Keratinocyte (primary cell): Measurements from ENCODE around the gene SHROOM4. TPM values are rescaled to one million over a fixed set of nuclear protein-coding genes. Genes with fewer than 3 reads are reported as not detected.
A peak's percentile ranks its signal among the peaks of the same experiment; 100 is the strongest.

Source experiments
- DNase-seq: peaks from one replicate; pipeline ENCODE4 v3.0.0-alpha.2; 2011; ENCODE audit warnings: low read depth, missing footprints, low spot score
- FAIRE-seq: peaks from 2 replicates; lab custom pipeline; 2011; peaks lifted over from hg19 to GRCh38; lab: Jason Lieb, UNC
- H2AFZ ChIP-seq: 2 replicates; pipeline ENCODE4 v1.6.0; 2012; ENCODE audit warnings: low read length, control low read depth, inconsistent platforms; ENCODE audit not compliant: control insufficient read depth
- H3K27ac ChIP-seq: 2 replicates; pipeline ENCODE4 v1.5.1; 2011; ENCODE audit warnings: low read length; ENCODE audit not compliant: control insufficient read depth, insufficient read depth
- H3K27me3 ChIP-seq: 3 replicates; pipeline ENCODE4 v1.6.0; 2011; ENCODE audit warnings: low read length; ENCODE audit not compliant: control insufficient read depth, insufficient read depth; ENCODE audit errors: extremely low read depth
- H3K36me3 ChIP-seq, 2 experiments: 2 replicates in 1 of 2; 3 replicates in 1 of 2; pipeline ENCODE4 v1.5.1; 2011; ENCODE audit warnings: low read length in 2 of 2, mild to moderate bottlenecking in 1 of 2; ENCODE audit not compliant: control insufficient read depth in 2 of 2, insufficient read depth in 2 of 2; ENCODE audit errors: extremely low read depth in 1 of 2
- H3K4me1 ChIP-seq: 3 replicates; pipeline ENCODE4 v1.5.1; 2011; ENCODE audit warnings: low read length; ENCODE audit not compliant: control insufficient read depth, insufficient read depth; ENCODE audit errors: extremely low read depth
- H3K4me2 ChIP-seq: 3 replicates; pipeline ENCODE4 v1.6.0; 2011; ENCODE audit warnings: low read depth, low read length; ENCODE audit not compliant: control insufficient read depth, insufficient read depth; ENCODE audit errors: extremely low read depth
- H3K4me3 ChIP-seq, 3 experiments: fragments of 200-600 bp in 1 of 3; sonication (generic) in 1 of 3; 2 replicates in 2 of 3; 3 replicates in 1 of 3; pipeline ENCODE4 v1.5.1; 2011 to 2016; ENCODE audit warnings: low read length in 3 of 3, mild to moderate bottlenecking in 3 of 3, control low read depth in 2 of 3, inconsistent platforms in 1 of 3, low read depth in 1 of 3, mixed read lengths in 1 of 3, mixed run types in 1 of 3, moderate library complexity in 1 of 3; ENCODE audit not compliant: control insufficient read depth in 2 of 3, insufficient read depth in 2 of 3; ENCODE audit errors: extremely low read depth in 1 of 3
- H3K79me2 ChIP-seq: 2 replicates; pipeline ENCODE4 v1.6.0; 2012; ENCODE audit warnings: low read length; ENCODE audit not compliant: control insufficient read depth, insufficient read depth
- H3K9ac ChIP-seq: 3 replicates; pipeline ENCODE4 v1.6.0; 2011; ENCODE audit warnings: low read length; ENCODE audit not compliant: control insufficient read depth, insufficient read depth; ENCODE audit errors: extremely low read depth
- H3K9me1 ChIP-seq: 3 replicates; pipeline ENCODE4 v1.6.0; 2011; ENCODE audit warnings: low read length; ENCODE audit not compliant: control insufficient read depth, insufficient read depth; ENCODE audit errors: extremely low read depth
- H3K9me3 ChIP-seq: 2 replicates; pipeline ENCODE4 v1.5.1; 2012; ENCODE audit warnings: low read depth, low read length; ENCODE audit not compliant: control insufficient read depth
- H4K20me1 ChIP-seq: 3 replicates; pipeline ENCODE4 v1.6.0; 2011; ENCODE audit warnings: low read length; ENCODE audit not compliant: control insufficient read depth, insufficient read depth; ENCODE audit errors: extremely low read depth
- CTCF ChIP-seq, 3 experiments: IDR thresholded peaks in 1 of 3; conservative IDR thresholded peaks in 1 of 3; optimal IDR thresholded peaks in 1 of 3; 2 replicates in 2 of 3; 3 replicates in 1 of 3; pipeline versions ENCODE3 to v1.5.1; 2011; ENCODE audit warnings: low read length in 3 of 3, mild to moderate bottlenecking in 3 of 3, moderate library complexity in 2 of 3, control low read depth in 1 of 3, inconsistent platforms in 1 of 3; ENCODE audit not compliant: insufficient read depth in 2 of 3; ENCODE audit errors: extremely low read depth in 1 of 3
- EZH2 ChIP-seq: IDR thresholded peaks from one replicate; pipeline ENCODE4 v1.6.1; 2012; ENCODE audit warnings: inconsistent platforms, mild to moderate bottlenecking, low read length, moderate library complexity
- dilution Hi-C: fragments of 300-500 bp; cut with MboI; formaldehyde crosslinking; loops from one replicate; pipeline ENCODE4 v1.7.0; 2020; ENCODE audit warnings: low sequenced_read_pairs; ENCODE audit not compliant: extremely low pct_ligation_motif_present
- polyA plus RNA-seq, 5 experiments: library from polyadenylated mRNA; depleted of rRNA in 3 of 5; stranded (reverse) in 3 of 5; stranded (forward) in 1 of 5; unstranded in 1 of 5; fragments of >200 nt; gene quantifications; 1 replicate in 1 of 5; 2 replicates in 3 of 5; 3 replicates in 1 of 5; pipeline versions ENCODE4 v1.2.1 to v1.2.3, GENCODE V29; 2011 to 2012; ENCODE audit warnings: missing spikeins in 2 of 5, low read depth in 1 of 5, low replicate concordance in 1 of 5

Gene SHROOM4
- polyA plus RNA-seq, 1 donor (not counting 4 experiments of a cell fraction or from before 2014, with no cell fraction given) = 0.50 TPM

- Histone ChIP-seq H3K27me3 (no peaks in the 10 kb centered on the region), H3K4me3 (no peak overlapping the region), H3K36me3 (no peaks in the 10 kb centered on the region), H3K9me1 (no peaks in the 10 kb centered on the region), H3K27ac (no peak overlapping the region), H3K79me2 (no peaks in the 10 kb centered on the region), H3K9me3 (no peaks in the 10 kb centered on the region), H3K4me1 (peaks cover 13% of the 10 kb centered on the region), H2AFZ (no peak overlapping the region), H3K9ac (no peak overlapping the region), H3K4me2 (no peak overlapping the region), H4K20me1 (no peaks in the 10 kb centered on the region)
- no peak for TF ChIP-seq EZH2
- no peak for TF ChIP-seq CTCF (optimal IDR thresholded peaks at IDR 0.05 in 1 of 3, IDR thresholded peaks at IDR 0.05 in 1 of 3, conservative IDR thresholded peaks at IDR 0.05 in 1 of 3; ENCODE audit: extremely low read depth in 1 of 3, insufficient read depth in 2 of 3, low read length in 3 of 3)
- FAIRE-seq (no peak), DNase-seq (no peak)
- dilution Hi-C loops = no loop called here
These were observed 12.9 kb downstream of the SHROOM4 start for GRCh38 chrX:50801135-50801534.

DNA sequence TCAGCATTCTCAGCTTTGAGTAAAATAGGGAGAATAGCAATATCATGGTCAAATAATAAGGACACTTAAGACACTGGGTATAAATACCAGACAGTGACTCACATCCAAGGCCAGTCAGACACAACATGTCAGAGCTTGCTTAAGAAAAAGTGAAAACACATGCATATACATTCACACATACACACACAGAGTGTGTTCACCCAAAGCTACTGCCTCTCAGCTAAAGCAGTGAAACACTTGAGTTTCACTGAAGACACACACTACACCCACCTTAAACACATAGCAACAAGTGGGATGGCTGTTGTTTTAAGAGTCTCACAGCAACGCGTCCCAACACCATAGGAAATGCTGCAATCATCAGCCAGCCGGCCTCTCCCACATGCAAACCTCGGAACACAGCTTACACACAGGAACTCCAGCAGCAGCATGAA, 14.4 kb downstream of the SHROOM4 start:
- no peak for TF ChIP-seq CTCF (optimal IDR thresholded peaks at IDR 0.05 in 1 of 3, IDR thresholded peaks at IDR 0.05 in 1 of 3, conservative IDR thresholded peaks at IDR 0.05 in 1 of 3; ENCODE audit: extremely low read depth in 1 of 3, insufficient read depth in 2 of 3, low read length in 3 of 3)
- no peak for TF ChIP-seq EZH2
- H3K36me3 ChIP-seq = no peaks in the 10 kb centered on the region
- peak overlapping the region; percentile 38 for H3K27ac ChIP-seq
- no peaks in the 10 kb centered on the region for H3K9me3 ChIP-seq
- peak; percentile 74 for FAIRE-seq
- dilution Hi-C loops = no loop called here
- H3K4me3 ChIP-seq = peak overlapping the region in 1 of 3 experiments; percentile 5
- no peaks in the 10 kb centered on the region for H3K27me3 ChIP-seq
- H3K79me2 ChIP-seq = no peaks in the 10 kb centered on the region
- H3K9ac ChIP-seq = peak overlapping the region; percentile 2
- peak overlapping the region; percentile 55 for H3K4me2 ChIP-seq
- no peaks in the 10 kb centered on the region for H3K9me1 ChIP-seq
- peak; percentile 36 for DNase-seq
- peak overlapping the region; percentile 32 for H2AFZ ChIP-seq
- no peaks in the 10 kb centered on the region for H4K20me1 ChIP-seq
- H3K4me1 ChIP-seq = peaks cover 13% of the 10 kb centered on the region
